Bronchial epithelial cell (primary cell): Measurements from ENCODE around the gene TRERF1. TPM values are rescaled to one million over a fixed set of nuclear protein-coding genes. Genes with fewer than 3 reads are reported as not detected.
"Not testable (repeated sequence)": the region's sequence is repeated elsewhere in the genome, so short reads cannot be mapped to it uniquely, and the experiment has no call there.

Experiments used
- DNase-seq: peaks from one replicate; pipeline ENCODE4 v3.0.0-alpha.2; 2010; ENCODE audit warnings: low read depth
- FAIRE-seq: peaks from 2 replicates; lab custom pipeline; 2011; peaks lifted over from hg19 to GRCh38; lab: Jason Lieb, UNC
- H3K27me3 ChIP-seq: 2 replicates; pipeline ENCODE4 v1.5.1; 2011; ENCODE audit warnings: low read length; ENCODE audit not compliant: control insufficient read depth, insufficient read depth
- H3K36me3 ChIP-seq: 2 replicates; pipeline ENCODE4 v1.5.1; 2011; ENCODE audit warnings: low read length; ENCODE audit not compliant: control insufficient read depth, insufficient read depth
- H3K4me3 ChIP-seq: 2 replicates; pipeline ENCODE4 v1.5.1; 2011; ENCODE audit warnings: mild to moderate bottlenecking, low read depth, low read length, control low read depth
- CTCF ChIP-seq: IDR thresholded peaks from 2 replicates; pipeline ENCODE4 v1.5.1; 2011; ENCODE audit warnings: mild to moderate bottlenecking, moderate library complexity, low read length, control low read depth, inconsistent platforms; ENCODE audit not compliant: insufficient read depth, severe bottlenecking
- total RNA-seq: library from RNA; depleted of rRNA; stranded (reverse); fragments of >200 nt; gene quantifications from 2 replicates; pipeline ENCODE4 v1.2.1, GENCODE V29; 2014

The TRERF1 gene
- total RNA-seq, 1 donor from 2014 or later = 1.8 TPM

- Histone ChIP-seq H3K27me3 (no peaks in the 10 kb centered on the region), H3K4me3 (no peak overlapping the region), H3K36me3 (no peaks in the 10 kb centered on the region)
- no peak for FAIRE-seq
- no peak for DNase-seq
- no peak for TF ChIP-seq CTCF
Observed at GRCh38 chr6:42220807-42221206, 230.9 kb downstream of the TRERF1 start.

- peaks cover 4% of the 10 kb centered on the region for H3K36me3 ChIP-seq
- DNase-seq (peak; percentile 85), FAIRE-seq (no peak)
- H3K4me3 ChIP-seq = peak within 1 kb of the TSS; percentile 69
- H3K27me3 ChIP-seq = no peaks in the 10 kb centered on the region
- no peak for TF ChIP-seq CTCF
Observed at GRCh38 chr6:42217519-42218367, 234.0 kb downstream of the TRERF1 start, which contains the start of gene MRPS10. Gene MRPS10, minus strand, starts transcription at chr6:42217861. Its CDS starts 12 bp downstream, at chr6:42217849.

- H3K36me3 ChIP-seq = peaks cover 5% of the 10 kb centered on the region
- H3K4me3 ChIP-seq = peak overlapping the region; percentile 69
- DNase-seq (no peak), FAIRE-seq (no peak)
- no peak for TF ChIP-seq CTCF
- H3K27me3 ChIP-seq = no peaks in the 10 kb centered on the region
Observed at GRCh38 chr6:42217157-42217518, 234.6 kb downstream of the TRERF1 start.

GRCh38 chr6:42216495-42216894, 235.2 kb downstream of the TRERF1 start:
- FAIRE-seq, DNase-seq, H3K4me3 ChIP-seq, H3K36me3 ChIP-seq, H3K27me3 ChIP-seq: not testable (repeated sequence)

GRCh38 chr6:42212442-42212841, 239.3 kb downstream of the TRERF1 start:
- no peak overlapping the region for H3K4me3 ChIP-seq
- FAIRE-seq (no peak), DNase-seq (no peak)
- TF ChIP-seq CTCF = no peak
- no peaks in the 10 kb centered on the region for H3K27me3 ChIP-seq
- H3K36me3 ChIP-seq = peaks cover 18% of the 10 kb centered on the region

GRCh38 chr6:42211726-42212125, 240.0 kb downstream of the TRERF1 start:
- no peak for FAIRE-seq
- Histone ChIP-seq H3K36me3 (peaks cover 18% of the 10 kb centered on the region), H3K4me3 (no peak overlapping the region), H3K27me3 (no peaks in the 10 kb centered on the region)
- no peak for TF ChIP-seq CTCF
- DNase-seq = no peak
